NCI-H526 (cell line): ENCODE results near the gene TMEM165.

Experiments used
- DNase-seq, 2 experiments: peaks; one replicate each; lab custom pipeline; 2025; lab: John Stamatoyannopoulos, UW

TMEM165 gene

DNA sequence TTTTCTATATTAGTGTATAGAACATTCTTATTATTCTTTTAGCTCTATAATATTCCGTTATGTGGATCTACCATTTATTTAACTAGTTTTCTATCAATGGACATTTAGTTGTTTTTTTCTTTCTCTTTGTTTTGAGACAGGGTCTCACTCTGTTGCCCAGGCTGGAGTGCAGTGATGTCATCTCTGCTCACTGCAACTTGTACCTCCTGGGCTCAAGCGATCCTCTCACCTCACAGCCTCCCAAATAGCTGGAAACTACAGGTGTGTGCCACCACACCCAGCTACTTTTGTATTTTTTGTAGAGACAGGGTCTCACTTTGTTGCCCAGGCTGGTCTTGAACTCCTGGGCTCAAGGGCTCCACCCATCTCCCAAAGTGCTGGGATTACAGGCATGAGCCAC, 10.8 kb downstream of the TMEM165 start:
- no peak for DNase-seq

- DNase-seq = no peak
These were observed 11.4 kb downstream of the TMEM165 start for GRCh38 chr4:55407119-55407518.

GRCh38 chr4:55407764-55408163, 12.0 kb downstream of the TMEM165 start:
- DNase-seq = no peak

DNA sequence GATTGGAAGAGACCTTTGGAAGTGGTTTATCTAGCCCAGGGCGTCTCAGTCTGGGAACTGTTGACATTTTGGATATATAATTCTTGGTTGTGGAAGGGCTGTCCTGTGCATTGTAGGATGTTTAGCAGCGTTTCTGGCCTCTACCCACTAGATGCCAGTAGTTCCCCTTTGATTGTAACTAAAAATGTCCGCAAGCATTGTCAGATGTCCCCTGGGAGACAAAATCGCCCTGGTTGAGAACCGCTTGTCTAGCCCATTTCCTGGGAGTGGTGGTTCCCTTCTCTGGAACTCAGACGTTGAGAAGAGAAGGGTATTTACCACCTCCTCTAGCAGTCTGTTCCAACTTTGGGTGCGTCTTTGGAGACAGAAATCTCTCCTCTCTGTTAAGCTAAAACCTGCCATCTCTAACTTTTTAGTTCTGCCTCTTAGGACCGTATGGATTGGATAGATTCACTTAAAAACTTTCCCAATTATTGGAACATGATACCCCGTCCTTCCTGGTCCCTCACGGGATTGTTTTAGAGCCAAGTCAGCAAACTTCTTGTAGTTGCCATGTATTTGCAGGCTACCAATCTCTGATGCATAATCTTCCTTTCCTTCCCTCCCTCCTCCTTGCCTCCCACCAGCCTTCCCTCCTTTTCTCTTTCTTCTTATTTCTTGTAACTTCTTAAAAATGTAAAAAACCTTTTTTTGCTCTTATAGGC, 13.9 kb downstream of the TMEM165 start:
- peak in 1 of 2 experiments; percentile 40 for DNase-seq

DNA sequence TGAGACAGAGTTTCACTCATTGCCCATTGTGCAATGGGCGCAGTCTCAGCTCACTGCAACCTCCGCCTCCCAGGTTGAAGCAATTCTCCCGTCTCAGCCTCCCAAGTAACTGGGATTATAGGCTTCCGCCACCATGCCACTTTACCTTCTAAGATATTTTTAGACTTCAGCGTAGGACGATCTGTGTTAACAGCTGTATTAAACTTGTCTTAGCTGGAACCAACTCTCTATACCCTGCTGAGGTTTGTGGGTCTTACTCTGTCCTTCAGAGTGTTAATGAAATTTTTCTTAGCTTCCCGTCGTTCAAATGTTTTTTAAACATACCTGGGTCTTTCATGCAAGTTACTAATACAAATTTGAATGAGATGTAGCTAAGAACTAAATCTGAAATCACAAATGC, 14.7 kb downstream of the TMEM165 start:
- DNase-seq = no peak

DNA sequence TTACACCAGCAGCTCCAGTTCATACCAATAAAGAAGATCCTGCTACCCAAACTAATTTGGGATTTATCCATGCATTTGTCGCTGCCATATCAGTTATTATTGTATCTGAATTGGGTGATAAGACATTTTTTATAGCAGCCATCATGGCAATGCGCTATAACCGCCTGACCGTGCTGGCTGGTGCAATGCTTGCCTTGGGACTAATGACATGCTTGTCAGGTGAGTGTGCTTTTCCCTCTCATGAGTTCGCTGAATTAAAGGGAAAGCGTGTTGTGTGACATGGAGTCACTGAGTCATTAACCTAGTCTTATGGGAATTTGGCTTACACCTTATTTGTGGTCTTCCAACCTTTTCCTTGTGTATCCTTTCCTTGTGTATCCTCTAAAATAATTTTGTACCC, 15.9 kb downstream of the TMEM165 start:
- DNase-seq = no peak

GRCh38 chr4:55416176-55416575, 20.4 kb downstream of the TMEM165 start:
- no peak for DNase-seq

DNA sequence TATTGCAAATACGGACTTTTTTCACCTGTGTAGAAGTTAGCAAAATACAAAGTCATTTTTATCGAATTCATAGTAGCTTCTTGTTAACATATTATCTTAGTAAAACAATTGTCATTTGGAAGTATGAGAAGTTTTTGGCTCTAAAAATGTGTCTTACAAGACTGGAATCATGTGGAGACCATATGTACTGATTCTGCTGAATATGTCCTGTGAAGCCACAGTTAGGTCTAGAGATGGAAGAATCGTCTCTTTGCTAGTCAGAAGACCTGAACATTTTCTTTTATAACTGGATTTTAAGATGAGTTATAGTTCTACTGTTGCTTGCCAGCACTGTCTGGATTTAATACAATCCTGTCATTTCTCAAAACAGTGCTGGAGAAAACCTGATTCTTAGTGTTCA, 29.0 kb downstream of the TMEM165 start:
- no peak for DNase-seq

DNA sequence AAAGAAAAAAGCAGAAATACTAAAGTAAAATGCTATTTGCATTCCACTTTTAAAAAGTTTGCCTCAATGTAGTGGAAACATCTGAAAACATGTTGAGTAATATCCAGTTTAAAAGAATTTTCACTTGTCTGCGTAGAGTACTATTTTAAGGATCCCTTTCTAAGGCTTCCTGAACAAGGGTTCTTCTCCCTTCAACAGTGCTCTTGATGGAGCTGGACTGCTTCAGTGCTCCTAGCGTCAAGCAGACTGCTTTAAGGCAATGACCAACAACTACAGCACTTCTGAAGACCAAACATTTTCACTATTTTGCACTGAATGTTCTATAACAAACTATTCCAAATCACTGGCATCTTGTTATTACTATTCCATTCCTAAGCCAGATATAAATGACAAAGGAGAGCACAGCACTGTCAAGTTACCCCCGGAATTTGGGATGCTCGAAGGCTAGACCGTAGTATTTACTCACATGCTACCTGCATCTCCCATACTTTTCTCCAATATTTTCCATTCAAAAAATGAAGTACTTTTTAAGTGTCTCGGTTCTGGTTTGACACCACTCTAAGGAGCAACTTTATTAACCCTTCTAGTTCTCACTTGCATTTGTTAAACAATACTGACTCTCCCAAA, 36.1 kb downstream of the TMEM165 start:
- DNase-seq = no peak

DNA sequence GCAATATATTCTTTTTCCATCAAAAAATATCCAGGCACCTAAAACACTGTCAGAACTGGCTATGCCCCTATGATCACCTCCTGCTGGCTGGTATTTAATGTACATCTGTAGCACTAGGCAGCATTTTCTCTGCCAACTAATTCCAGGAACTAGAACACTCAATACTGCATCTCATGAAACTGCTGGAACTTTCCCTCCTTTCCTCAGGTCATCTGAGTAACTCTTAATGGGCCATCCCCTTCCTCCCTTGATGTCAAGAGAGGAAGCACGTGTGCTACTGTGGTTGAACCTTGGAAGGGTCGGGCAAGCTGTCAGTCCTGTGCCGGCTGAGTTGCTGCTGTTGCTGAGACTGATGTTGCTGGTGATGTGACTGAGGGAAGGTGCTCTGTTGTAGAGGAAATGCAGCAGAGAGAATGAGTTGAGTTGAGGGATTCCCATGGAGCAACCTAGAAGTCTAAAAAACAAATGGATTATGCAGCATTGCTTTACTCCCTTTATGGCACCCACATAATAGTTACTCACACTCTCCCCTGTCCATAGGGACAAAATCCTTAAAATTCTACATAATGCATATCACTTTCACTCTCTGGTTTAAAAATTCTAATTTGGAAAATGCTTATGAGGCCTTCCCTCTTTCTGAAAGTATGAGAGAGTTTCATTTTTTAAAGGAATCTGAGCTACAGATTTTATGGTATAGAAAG, 39.5 kb downstream of the TMEM165 start:
- no peak for DNase-seq

DNA sequence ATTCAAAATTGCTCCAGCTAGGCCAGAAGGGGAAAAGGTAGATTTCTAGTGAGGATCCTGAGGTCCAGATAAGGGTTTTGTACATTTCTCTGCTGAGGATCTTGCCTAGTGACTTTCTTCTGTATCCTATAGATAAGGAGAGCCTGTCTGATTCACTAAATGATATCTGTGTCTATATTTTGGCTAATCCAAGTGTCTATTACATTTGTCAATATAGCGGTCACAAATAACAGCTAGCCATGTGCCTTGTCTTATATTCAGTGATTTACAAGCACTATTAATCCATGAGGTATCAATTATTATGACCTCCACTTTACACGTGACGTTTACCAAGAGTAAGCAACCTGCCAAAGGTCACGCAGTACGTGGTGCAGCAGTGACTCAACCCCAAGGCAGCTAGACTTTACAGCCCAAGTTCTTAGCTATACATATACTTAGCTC, 41.6 kb downstream of the TMEM165 start:
- DNase-seq = no peak

GRCh38 chr4:55437823-55438222, 42.1 kb downstream of the TMEM165 start:
- DNase-seq = no peak

GRCh38 chr4:55438314-55438713, 42.6 kb downstream of the TMEM165 start:
- no peak for DNase-seq

- peak in 1 of 2 experiments; percentile 24 for DNase-seq
These were observed 43.3 kb downstream of the TMEM165 start for GRCh38 chr4:55439023-55439422.

DNA sequence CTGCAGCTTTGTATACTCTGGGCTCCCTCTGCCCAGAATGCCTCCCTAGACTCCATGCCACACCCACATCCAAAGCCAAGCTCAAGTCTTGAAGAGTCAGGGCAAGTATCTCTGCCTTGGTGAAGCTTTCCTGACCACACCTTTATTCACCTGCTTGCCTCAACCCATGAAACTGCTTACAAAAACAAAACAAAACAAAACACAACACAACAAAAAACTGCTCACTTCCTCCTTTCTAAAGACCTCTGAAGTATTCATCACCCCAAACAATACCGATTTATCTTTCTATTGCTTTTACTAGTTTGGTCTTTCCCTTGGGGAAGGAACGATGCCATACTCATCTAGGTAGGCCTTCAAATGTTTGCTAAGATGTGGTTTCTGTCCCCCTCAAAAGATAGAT, 45.0 kb downstream of the TMEM165 start:
- DNase-seq = no peak

DNA sequence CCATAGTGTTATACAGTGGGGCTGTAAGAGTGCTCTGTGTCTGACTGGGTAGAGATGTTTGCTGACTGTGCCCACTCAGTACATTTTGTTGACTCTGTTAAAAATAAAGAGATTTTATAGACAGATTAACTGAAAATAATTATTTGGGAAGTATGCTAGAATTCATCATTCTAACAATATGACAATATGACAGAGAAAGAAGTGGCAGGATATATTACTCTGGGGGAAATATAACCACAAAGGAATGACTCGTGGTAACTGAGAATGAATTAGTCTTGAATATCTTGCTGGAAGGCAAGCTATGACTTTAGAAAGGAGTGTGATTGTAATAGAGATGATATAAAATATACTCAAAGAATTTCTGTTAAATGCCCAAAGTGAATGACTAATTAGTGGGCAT, 46.8 kb downstream of the TMEM165 start:
- DNase-seq = no peak

- DNase-seq = peak; percentile 6 to 36
These were observed 49.1 kb downstream of the TMEM165 start for GRCh38 chr4:55444827-55445226.

DNA sequence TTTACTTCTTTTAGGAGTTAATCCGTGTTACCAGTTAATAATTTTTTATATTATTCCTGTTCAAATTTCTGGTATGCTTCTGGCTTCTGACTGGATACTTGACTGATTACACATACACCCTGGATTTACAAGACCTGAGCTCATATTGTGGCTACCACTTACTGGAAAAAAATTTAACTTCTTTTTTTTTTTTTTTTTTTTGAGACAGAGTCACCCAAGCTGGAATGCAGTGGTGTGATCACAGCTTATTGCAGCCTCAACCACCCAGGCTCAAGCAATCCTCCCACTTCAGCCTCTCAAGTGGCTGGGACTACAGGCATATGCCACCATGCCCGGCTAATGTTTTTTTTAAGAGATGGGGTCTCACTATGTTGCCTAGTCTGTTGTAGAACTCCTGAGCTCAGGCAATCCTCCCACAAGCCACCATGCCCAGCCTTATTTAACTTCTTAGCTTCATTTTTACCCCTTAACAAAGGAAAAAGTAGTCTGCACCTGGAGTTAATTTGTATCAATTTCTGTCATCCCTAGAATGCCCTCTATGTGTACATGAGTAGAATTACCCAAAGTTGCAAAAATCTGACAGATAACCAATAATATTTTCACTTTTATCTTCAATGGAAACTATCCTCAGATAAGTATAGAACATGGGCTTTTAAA, 50.3 kb downstream of the TMEM165 start:
- DNase-seq = no peak

- DNase-seq = no peak
These were observed 50.8 kb downstream of the TMEM165 start for GRCh38 chr4:55446578-55446922.

GRCh38 chr4:55447108-55447708, 51.5 kb downstream of the TMEM165 start:
- DNase-seq = no peak

GRCh38 chr4:55447831-55448230, 52.1 kb downstream of the TMEM165 start:
- DNase-seq = no peak

GRCh38 chr4:55450566-55450965, 54.8 kb downstream of the TMEM165 start:
- no peak for DNase-seq
